Lower leg skin (tissue), 3 donors: ENCODE data around the gene SMIM32.

Source experiments
- CTCF ChIP-seq, 3 donors: fragments of 450-650 bp; IDR thresholded peaks; one replicate each; pipeline ENCODE4 v1.5.1; 2016; ENCODE audit warnings: antibody characterized with exemption in 3 of 3, mild to moderate bottlenecking in 3 of 3, moderate library complexity in 2 of 3
- POLR2A ChIP-seq, 2 donors: fragments of 450-650 bp; IDR thresholded peaks; one replicate each; pipeline ENCODE4 v1.6.1; 2016 to 2017; ENCODE audit warnings: antibody characterized with exemption in 2 of 2, mild to moderate bottlenecking in 1 of 2, moderate library complexity in 1 of 2

GRCh38 chr5:136147632-136148031 lies 45.3 kb downstream of the SMIM32 start:
- no peak for TF ChIP-seq CTCF (IDR thresholded peaks at IDR 0.05)
- no peak for TF ChIP-seq POLR2A (IDR thresholded peaks at IDR 0.05)
